IPS DF 19.7 (cell line): ENCODE results near the gene CSF1R.

ENCODE experiments used
- DNase-seq: peaks from one replicate; pipeline ENCODE4 v3.0.0-alpha.2; 2013; ENCODE audit warnings: low read depth, low spot score

CSF1R gene

GRCh38 chr5:150069672-150070627 is 16.4 kb downstream of the CSF1R start:
- DNase-seq = no peak

- no peak for DNase-seq
These were observed 17.3 kb downstream of the CSF1R start for GRCh38 chr5:150068961-150069645.

- no peak for DNase-seq
These were observed 17.9 kb downstream of the CSF1R start for GRCh38 chr5:150068472-150068871.

GRCh38 chr5:150068071-150068470 is 18.3 kb downstream of the CSF1R start:
- no peak for DNase-seq

GRCh38 chr5:150067405-150067960 is 18.9 kb downstream of the CSF1R start:
- no peak for DNase-seq

- no peak for DNase-seq
These were observed 19.4 kb downstream of the CSF1R start for GRCh38 chr5:150066901-150067396.

- no peak for DNase-seq
These were observed 19.9 kb downstream of the CSF1R start for GRCh38 chr5:150066436-150066835.

GRCh38 chr5:150065886-150066285 is 20.5 kb downstream of the CSF1R start:
- DNase-seq = no peak

GRCh38 chr5:150065346-150065745 is 21.0 kb downstream of the CSF1R start:
- no peak for DNase-seq

- no peak for DNase-seq
These were observed 21.6 kb downstream of the CSF1R start for GRCh38 chr5:150064681-150065220.

GRCh38 chr5:150063638-150064037 is 22.7 kb downstream of the CSF1R start:
- DNase-seq = no peak

GRCh38 chr5:150062216-150062922 is 24.0 kb downstream of the CSF1R start:
- no peak for DNase-seq

- no peak for DNase-seq
These were observed 24.8 kb downstream of the CSF1R start for GRCh38 chr5:150061538-150061995.

- no peak for DNase-seq
These were observed 25.9 kb downstream of the CSF1R start for GRCh38 chr5:150060471-150060870.

- DNase-seq = no peak
These were observed 26.7 kb downstream of the CSF1R start for GRCh38 chr5:150059623-150060022.

- no peak for DNase-seq
These were observed 27.8 kb downstream of the CSF1R start for GRCh38 chr5:150058480-150059126.

GRCh38 chr5:150057996-150058395 is 28.4 kb downstream of the CSF1R start:
- DNase-seq = no peak

GRCh38 chr5:150057511-150057910 is 28.8 kb downstream of the CSF1R start:
- DNase-seq = no peak

GRCh38 chr5:150057052-150057451 is 29.3 kb downstream of the CSF1R start:
- DNase-seq = no peak

GRCh38 chr5:150056075-150056443 is 30.3 kb downstream of the CSF1R start:
- no peak for DNase-seq
